GM12801 (cell line): ENCODE results near the gene MYOF.

ENCODE experiments used
- TF ChIP-seq, protein P1 (sequence below): IDR thresholded peaks from one replicate; pipeline ENCODE4 v1.5.1; 2011; ENCODE audit warnings: control low read depth; ENCODE audit not compliant: insufficient read length; ENCODE audit errors: extremely low read depth

Gene MYOF

DNA sequence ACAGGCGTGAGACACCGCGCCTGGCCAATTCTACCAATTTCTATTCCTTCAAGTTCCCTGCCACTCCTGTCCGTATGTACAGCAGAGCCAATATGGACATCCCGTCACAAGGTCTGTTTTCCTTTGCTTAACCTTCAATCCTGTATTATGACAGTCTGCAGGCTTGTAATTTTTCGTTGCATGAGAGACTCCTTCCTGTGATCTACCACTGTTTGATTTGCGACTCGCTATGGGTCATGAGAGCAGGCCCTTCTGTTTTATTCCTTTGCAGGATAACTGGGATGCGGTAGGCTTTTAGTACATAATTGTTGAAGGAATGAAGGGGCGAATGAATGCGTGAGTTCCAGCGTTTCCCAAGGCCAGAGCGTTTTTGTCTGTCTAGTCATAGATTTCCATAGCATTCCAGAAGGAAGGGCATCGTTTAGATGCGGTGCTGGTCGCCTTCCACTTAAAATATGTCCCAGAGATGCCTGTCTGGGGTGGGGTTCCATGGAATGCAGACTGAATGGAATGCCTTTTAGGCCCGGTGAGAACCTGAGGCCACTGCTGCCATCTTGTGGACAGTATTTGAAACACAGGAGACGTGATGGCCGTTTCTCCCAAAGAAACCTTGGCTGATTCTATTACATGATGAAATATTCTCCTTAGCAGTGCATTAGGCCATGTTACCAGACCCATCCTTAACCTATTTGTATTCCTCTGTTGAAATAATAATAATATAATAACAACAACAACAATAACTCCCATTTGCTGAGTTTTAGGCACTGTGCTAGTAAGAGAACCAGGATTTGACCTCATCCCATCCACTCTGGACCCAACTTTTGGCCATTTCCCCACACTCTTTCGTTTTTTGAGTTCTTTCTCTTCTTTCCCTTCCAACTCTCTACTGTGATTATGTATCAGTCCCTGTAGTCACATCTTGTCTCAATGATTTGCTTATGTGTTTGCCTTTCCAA lies 193.2 kb downstream of the MYOF start:
- TF ChIP-seq, protein P1, sequence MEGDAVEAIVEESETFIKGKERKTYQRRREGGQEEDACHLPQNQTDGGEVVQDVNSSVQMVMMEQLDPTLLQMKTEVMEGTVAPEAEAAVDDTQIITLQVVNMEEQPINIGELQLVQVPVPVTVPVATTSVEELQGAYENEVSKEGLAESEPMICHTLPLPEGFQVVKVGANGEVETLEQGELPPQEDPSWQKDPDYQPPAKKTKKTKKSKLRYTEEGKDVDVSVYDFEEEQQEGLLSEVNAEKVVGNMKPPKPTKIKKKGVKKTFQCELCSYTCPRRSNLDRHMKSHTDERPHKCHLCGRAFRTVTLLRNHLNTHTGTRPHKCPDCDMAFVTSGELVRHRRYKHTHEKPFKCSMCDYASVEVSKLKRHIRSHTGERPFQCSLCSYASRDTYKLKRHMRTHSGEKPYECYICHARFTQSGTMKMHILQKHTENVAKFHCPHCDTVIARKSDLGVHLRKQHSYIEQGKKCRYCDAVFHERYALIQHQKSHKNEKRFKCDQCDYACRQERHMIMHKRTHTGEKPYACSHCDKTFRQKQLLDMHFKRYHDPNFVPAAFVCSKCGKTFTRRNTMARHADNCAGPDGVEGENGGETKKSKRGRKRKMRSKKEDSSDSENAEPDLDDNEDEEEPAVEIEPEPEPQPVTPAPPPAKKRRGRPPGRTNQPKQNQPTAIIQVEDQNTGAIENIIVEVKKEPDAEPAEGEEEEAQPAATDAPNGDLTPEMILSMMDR: no peak

DNA sequence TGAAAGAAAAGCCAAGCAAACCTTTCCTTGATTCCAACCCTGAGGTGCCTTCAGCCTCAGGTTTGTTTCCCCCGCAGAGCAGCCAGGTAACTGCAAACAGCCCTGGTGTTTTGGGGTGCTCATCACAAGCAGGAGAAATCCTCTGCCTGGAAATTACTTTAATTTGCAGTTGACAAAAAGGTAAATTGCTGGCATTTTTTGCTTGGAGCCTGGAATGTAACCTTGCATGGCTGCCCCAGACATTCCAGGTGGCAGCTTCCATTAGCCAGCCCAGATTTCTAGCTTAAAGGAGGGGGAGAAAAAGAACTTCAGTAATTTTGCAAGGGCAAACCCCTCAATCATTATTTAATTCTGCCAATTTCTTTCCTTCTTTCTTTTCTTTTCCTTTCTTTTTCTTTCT lies 194.4 kb downstream of the MYOF start:
- TF ChIP-seq, protein P1: no peak

DNA sequence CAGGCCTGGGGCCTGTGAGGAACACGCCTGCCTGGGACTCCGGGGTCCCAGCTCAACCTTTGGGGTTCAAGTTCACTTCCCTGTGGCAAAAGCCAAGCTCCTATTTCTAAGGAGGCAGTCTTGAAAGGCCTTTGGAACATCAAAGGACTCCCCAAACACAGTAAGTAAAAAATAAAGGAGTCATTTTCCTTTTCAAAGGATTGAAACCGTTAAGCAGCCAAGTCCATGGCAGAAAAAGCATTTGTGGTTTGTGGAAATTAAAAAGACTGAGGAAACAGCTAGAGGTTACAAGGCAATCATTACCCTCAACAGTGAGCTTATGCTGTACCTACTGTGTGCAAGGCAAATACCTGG lies 200.8 kb downstream of the MYOF start:
- TF ChIP-seq, protein P1: no peak

DNA sequence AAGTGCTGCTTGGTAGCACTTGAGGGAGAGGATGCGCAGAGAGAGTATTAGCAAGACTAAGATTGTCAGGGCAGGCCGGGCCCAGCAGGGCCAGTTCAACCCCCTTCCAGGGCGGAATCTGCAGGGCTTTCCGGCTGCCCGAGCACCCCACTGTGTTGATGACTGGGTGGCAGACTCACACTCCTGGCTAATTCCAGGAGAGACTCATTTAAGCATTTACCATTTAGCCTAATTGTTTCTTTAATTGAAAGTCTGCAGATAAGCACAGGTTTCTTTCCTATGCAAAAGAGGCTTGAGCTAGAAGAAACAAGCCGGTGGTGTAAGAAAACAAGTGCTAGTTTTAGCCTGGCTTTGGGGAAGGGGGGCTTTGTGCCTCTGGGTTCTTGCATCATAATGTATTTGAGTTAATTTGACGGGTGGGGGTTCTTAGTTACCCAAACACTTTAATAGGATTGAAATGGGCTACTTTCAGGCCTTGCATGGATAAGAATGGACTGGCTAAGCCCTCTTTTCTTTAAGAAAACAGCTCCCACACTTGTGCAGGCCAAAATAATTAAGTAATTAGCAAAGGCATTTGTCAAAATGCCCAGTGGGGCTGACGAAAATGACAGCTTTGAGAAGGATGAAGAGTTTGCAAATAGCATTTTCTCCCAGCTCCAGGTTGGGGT lies 201.3 kb downstream of the MYOF start:
- TF ChIP-seq, protein P1: no peak

DNA sequence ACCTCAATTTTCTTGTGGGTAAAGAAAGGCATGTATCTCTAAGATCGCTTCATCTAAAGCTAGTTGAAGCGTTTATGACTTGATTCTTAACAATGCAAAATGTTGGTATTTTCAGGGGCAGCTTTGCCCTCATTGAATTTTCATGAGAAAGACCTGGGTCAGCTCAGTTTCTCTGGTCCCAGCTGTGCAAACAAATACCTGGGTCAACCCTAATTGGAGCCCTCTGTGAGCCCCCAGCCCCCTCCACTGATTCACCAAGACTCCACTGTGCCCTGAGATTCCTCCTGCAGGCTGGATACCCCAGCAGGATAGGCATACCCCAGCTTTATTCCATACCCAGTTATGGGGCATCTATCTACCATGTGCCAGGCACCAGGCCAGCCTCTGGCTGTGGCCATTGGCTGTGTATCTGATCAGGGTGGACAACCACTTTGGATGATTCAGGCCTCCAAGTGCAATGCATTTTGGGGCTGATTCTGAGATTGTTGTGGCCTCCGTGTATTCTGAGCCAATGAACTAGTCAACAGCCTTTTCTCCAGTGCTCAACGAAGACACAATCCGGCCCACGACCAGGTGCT lies 201.9 kb downstream of the MYOF start:
- TF ChIP-seq, protein P1: no peak

DNA sequence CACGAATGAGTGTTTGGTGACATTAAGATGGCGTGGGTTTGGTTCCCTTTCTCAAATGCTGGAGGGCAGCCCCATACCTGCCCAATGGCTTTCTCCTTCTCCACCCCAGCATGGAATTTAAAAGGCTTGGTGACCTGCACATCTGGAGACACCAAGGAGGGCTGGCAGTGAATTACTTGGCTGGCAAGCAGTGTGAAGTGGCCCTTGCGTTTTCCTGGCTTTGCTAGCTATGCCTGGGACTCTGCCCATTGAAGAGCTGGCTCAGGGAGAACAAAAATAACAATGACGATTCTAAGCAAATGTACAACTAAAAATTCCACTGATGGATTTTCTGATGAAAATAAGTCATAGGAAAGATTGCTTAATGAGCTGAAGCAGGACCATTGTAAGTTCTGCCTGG lies 204.8 kb downstream of the MYOF start:
- TF ChIP-seq, protein P1: no peak

DNA sequence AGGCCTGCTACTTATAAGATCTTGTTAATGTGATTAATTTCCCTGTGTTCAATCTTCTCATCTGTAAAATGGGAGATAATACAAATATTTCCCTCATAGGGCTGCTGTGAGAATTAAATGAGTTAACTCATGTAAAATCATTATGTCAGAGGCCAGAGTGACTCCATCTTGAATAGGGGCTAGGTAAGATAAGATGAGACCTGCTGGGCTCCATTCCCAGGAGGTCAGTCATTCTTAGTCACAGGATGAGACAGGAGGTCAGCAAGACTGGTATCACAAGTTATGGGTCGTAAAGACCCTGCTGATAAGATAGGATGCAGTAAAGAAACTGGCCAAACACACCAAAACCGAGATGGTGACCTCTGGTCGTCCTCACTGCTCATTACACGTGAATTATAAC lies 207.7 kb downstream of the MYOF start:
- TF ChIP-seq, protein P1: no peak
